Activated CD4-positive, alpha-beta T cell treated with anti-CD3 and anti-CD28 coated beads for 36 hours (primary cell): Measurements from ENCODE around the gene LRRFIP1. TPM values are rescaled to one million over a fixed set of nuclear protein-coding genes. Genes with fewer than 3 reads are reported as not detected.

ENCODE experiments used
- ATAC-seq: fragments of 200-7000 bp; cut with Tn5 transposase; one replicate; pipeline ENCODE4 v1.10.0; 2021; ENCODE audit warnings: mild to moderate bottlenecking, moderate library complexity
- CTCF ChIA-PET: fragments of 350-600 bp; sonication (Branson Sonifier 250); formaldehyde crosslinking; loops from one replicate; lab custom pipeline; 2021; ENCODE audit warnings: antibody characterized with exemption; lab: Charles Lee
- POLR2A ChIA-PET: fragments of 350-600 bp; sonication (Branson Sonifier 250); formaldehyde crosslinking; loops from one replicate; lab custom pipeline; 2021; ENCODE audit warnings: antibody characterized with exemption, inconsistent platforms; lab: Charles Lee
- DNase-seq: peaks from one replicate; pipeline ENCODE4 v3.0.0-alpha.2; 2020
- H3K27ac Mint-ChIP-seq: one replicate; pipeline ENCODE4 v1.8.0; 2021; ENCODE audit warnings: mixed read lengths
- H3K27me3 Mint-ChIP-seq: one replicate; pipeline ENCODE4 v1.8.0; 2021; ENCODE audit warnings: mixed read lengths
- H3K36me3 Mint-ChIP-seq: one replicate; pipeline ENCODE4 v1.8.0; 2021; ENCODE audit warnings: low read depth, mixed read lengths
- H3K4me1 Mint-ChIP-seq: one replicate; pipeline ENCODE4 v1.8.0; 2021; ENCODE audit warnings: mixed read lengths
- H3K4me3 Mint-ChIP-seq: one replicate; pipeline ENCODE4 v1.8.0; 2021; ENCODE audit warnings: mild to moderate bottlenecking, moderate library complexity, mixed read lengths
- H3K9me3 Mint-ChIP-seq: one replicate; pipeline ENCODE4 v1.8.0; 2021; ENCODE audit warnings: low read depth, mixed read lengths
- intact Hi-C, 2 experiments: fragments of 100-400 bp; cut with DNase I in 1 of 2; cut with micrococcal nuclease in 1 of 2; formaldehyde crosslinking; loops; one replicate each; pipeline versions ENCODE4 v1.14.2 to v1.15.1; 2022 to 2024; cut with DNase I, micrococcal nuclease
- total RNA-seq, 2 experiments: library from RNA; stranded (reverse); gene quantifications; one replicate each; pipeline ENCODE4 v1.2.3, GENCODE V29; 2021

Gene LRRFIP1
- total RNA-seq, 2 experiments from 2014 or later, result 234 to 235 TPM

DNA sequence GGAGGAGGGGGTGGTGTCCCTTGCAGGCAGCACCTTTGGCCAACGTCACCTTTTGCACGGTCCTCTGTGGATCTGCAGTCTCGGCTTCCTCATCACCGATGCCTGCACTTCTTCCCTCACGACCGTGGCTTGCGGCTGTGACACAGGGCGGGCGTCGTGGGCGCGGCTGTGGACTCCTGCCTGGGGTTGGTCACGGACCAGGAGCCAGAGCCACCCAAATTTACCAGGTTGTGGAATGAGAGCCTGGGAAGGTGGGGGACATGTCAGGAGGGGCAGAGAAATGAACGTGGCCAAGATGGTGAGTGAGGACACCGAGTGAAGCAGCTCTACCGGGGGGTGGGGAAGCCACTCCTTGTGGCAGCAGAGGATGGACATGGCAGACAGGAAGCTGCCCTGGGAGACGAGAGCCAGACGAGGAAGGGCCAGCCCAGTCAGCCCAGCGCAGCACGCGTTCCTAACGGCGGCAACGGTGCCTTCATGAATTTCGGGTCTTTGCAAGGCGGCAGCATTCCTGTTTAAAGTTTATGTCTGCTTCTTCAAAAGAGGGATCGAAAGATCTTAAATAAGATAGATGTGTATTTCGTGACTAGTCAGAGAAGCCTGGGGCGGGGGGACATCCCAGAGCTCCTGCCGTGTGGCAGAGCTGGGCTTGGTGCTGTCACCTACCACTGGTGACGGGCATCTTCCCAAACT, 84.2 kb downstream of the LRRFIP1 start:
- DNase-seq (no peak), ATAC-seq (no peak)
- ChIA-PET POLR2A (no interaction called here), CTCF (interaction anchor here (0.9 kb wide), 2 partner anchors 15 to 130 kb away, joined by 3 read pairs; no protein-coding TSS in a partner anchor)
- H3K27ac Mint-ChIP-seq, result peak overlapping the region; percentile 16
- no peaks in the 10 kb centered on the region for H3K9me3 Mint-ChIP-seq
- peaks cover 38% of the 10 kb centered on the region for H3K36me3 Mint-ChIP-seq
- no peak overlapping the region for H3K4me3 Mint-ChIP-seq
- intact Hi-C loops, result no loop called here
- H3K4me1 Mint-ChIP-seq, result peaks cover 58% of the 10 kb centered on the region
- H3K27me3 Mint-ChIP-seq, result no peaks in the 10 kb centered on the region

- CTCF ChIA-PET, result interaction anchor here (0.6 to 1.1 kb wide), 8 partner anchors 12 to 131 kb away, joined by 3 to 4 read pairs (median 3); no protein-coding TSS in a partner anchor
- POLR2A ChIA-PET, result interaction anchor here (1.0 kb wide), 1 partner anchor 15 kb away, joined by 3 read pairs; no protein-coding TSS in a partner anchor
- intact Hi-C loops, result no loop called here
- no peaks in the 10 kb centered on the region for H3K9me3 Mint-ChIP-seq
- no peaks in the 10 kb centered on the region for H3K27me3 Mint-ChIP-seq
- ATAC-seq (no peak), DNase-seq (no peak)
- H3K36me3 Mint-ChIP-seq, result peaks cover 40% of the 10 kb centered on the region
- H3K27ac Mint-ChIP-seq, result no peak overlapping the region
- H3K4me3 Mint-ChIP-seq, result no peak overlapping the region
- H3K4me1 Mint-ChIP-seq, result peaks cover 50% of the 10 kb centered on the region
These were observed 85.3 kb downstream of the LRRFIP1 start for GRCh38 chr2:237712477-237713377.

GRCh38 chr2:237714690-237715458, 87.5 kb downstream of the LRRFIP1 start:
- CTCF ChIA-PET, result no interaction called here
- peak overlapping the region; percentile 66 for H3K27ac Mint-ChIP-seq
- intact Hi-C loops, result no loop called here
- peaks cover 39% of the 10 kb centered on the region for H3K36me3 Mint-ChIP-seq
- H3K9me3 Mint-ChIP-seq, result no peaks in the 10 kb centered on the region
- no peaks in the 10 kb centered on the region for H3K27me3 Mint-ChIP-seq
- DNase-seq, result no peak
- POLR2A ChIA-PET, result interaction anchor here (0.6 kb wide), 1 partner anchor 25 kb away, joined by 3 read pairs; no protein-coding TSS in a partner anchor
- no peak for ATAC-seq
- no peak overlapping the region for H3K4me3 Mint-ChIP-seq
- peaks cover 51% of the 10 kb centered on the region for H3K4me1 Mint-ChIP-seq

- POLR2A ChIA-PET, result interaction anchor here (0.6 kb wide), 1 partner anchor 25 kb away, joined by 3 read pairs; no protein-coding TSS in a partner anchor
- Mint-ChIP-seq H3K4me1 (peaks cover 52% of the 10 kb centered on the region), H3K27ac (peak overlapping the region; percentile 66), H3K4me3 (no peak overlapping the region), H3K36me3 (peaks cover 42% of the 10 kb centered on the region), H3K27me3 (no peaks in the 10 kb centered on the region), H3K9me3 (no peaks in the 10 kb centered on the region)
- CTCF ChIA-PET, result no interaction called here
- DNase-seq (no peak), ATAC-seq (no peak)
- intact Hi-C loops, result no loop called here
These were observed 88.1 kb downstream of the LRRFIP1 start for GRCh38 chr2:237715459-237715947.

GRCh38 chr2:237716011-237716410, 88.6 kb downstream of the LRRFIP1 start:
- Mint-ChIP-seq H3K36me3 (peaks cover 46% of the 10 kb centered on the region), H3K9me3 (no peaks in the 10 kb centered on the region), H3K27ac (peak overlapping the region; percentile 53), H3K4me1 (peaks cover 57% of the 10 kb centered on the region), H3K4me3 (no peak overlapping the region), H3K27me3 (no peaks in the 10 kb centered on the region)
- ChIA-PET CTCF (no interaction called here), POLR2A (interaction anchor here (0.6 kb wide), 1 partner anchor 24 kb away, joined by 3 read pairs; no protein-coding TSS in a partner anchor)
- no peak for ATAC-seq
- no peak for DNase-seq
- intact Hi-C loops, result no loop called here

DNA sequence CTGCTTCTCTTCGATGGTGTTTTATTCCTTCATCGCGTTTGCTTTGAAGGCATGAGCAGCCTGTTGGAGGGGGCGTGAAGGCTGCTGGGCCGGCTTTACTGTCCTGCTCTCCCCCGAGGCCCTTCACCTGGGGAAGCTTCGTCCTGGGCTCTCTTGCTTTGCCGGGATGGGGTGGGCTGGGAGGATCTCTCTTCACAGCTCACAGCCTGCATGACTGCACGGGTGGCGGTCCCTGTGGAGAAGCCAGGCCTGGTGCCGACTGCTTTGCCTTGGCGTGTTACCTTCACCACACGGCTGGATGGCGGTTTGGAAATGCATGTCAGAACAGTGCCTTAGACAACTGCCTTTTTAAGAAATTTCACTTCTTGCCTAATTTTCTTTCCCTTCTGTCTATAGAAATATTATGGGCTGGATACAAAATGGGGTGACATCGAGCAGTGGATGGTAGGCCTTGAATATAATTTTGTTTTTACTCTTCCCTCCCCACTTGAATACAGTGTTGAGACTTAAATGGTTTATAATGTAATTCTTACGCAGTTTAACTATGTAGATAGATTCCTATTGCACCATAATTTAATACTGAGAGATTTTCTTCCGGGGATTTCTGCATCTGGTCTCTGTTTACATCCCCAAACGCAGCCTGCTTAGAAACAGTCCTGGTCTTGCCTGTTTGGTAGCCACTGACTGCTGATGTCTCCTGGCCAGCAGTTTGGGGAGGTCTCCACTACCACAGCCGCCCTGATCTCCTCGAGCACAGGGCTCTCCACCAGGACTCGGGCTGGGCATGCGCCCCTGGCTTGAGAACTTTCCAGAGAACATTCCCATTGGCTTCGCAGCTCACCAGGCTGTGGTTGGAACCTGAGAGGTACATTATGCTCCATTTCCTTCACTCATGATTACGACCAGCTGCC, 90.2 kb downstream of the LRRFIP1 start:
- Mint-ChIP-seq H3K36me3 (peaks cover 37% of the 10 kb centered on the region), H3K9me3 (no peaks in the 10 kb centered on the region), H3K27ac (no peak overlapping the region), H3K4me3 (no peak overlapping the region), H3K27me3 (no peaks in the 10 kb centered on the region), H3K4me1 (peaks cover 64% of the 10 kb centered on the region)
- ChIA-PET POLR2A (no interaction called here), CTCF (interaction anchor here (0.6 to 2.9 kb wide), 6 partner anchors 24 to 343 kb away, joined by 3 to 10 read pairs (median 4); partner anchors contain the start of gene SCLY)
- intact Hi-C loops, result no loop called here
- ATAC-seq (no peak), DNase-seq (no peak)

DNA sequence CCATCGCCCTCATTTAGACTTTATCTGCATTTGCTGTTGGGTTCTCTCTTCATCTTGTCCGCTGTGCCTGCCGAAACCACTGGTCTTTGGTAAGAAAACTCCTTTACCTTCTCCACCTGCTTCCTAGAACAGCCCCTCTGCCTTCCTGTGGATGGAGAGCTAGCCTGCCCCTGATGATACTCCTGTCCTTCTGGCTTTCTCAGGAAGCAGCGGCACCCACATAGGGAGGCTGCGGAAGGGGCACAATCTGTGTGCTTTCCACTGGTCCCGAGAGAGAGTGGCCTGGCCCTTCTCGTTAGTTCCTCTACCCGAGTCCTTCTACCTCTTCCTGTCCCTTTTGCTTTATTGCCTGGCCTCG, 90.9 kb downstream of the LRRFIP1 start:
- Mint-ChIP-seq H3K27ac (no peak overlapping the region), H3K36me3 (peaks cover 33% of the 10 kb centered on the region), H3K27me3 (no peaks in the 10 kb centered on the region), H3K9me3 (no peaks in the 10 kb centered on the region), H3K4me1 (peaks cover 63% of the 10 kb centered on the region), H3K4me3 (no peak overlapping the region)
- intact Hi-C loops, result no loop called here
- POLR2A ChIA-PET, result no interaction called here
- DNase-seq, result no peak
- no peak for ATAC-seq
- CTCF ChIA-PET, result interaction anchor here (0.7 to 2.9 kb wide), 2 partner anchors 27 to 59 kb away, joined by 4 to 10 read pairs; no protein-coding TSS in a partner anchor

DNA sequence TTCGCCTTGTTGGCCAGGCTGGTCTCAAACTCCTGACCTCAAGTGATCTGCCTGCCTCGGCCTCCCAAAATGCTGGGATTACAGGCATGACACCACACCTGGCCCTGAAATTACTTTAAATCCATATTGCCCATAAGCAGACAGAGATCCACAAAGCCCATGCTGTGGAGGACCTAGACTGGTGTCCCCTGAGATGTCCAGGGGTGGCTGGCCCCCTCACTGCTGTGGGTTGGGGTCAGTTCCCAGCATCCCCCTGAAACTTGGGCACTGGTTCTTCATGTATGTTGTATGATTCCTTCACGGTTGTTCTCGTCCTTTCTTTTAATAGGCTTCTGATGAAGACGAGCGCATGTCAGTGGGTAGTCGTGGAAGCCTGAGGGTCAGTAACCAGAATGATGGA, 93.1 kb downstream of the LRRFIP1 start:
- no peak overlapping the region for H3K27ac Mint-ChIP-seq

GRCh38 chr2:237720957-237721356, 93.6 kb downstream of the LRRFIP1 start:
- ChIA-PET POLR2A (no interaction called here), CTCF (no interaction called here)
- Mint-ChIP-seq H3K4me1 (peaks cover 50% of the 10 kb centered on the region), H3K36me3 (peaks cover 32% of the 10 kb centered on the region), H3K27me3 (no peaks in the 10 kb centered on the region), H3K4me3 (no peak overlapping the region), H3K9me3 (no peaks in the 10 kb centered on the region), H3K27ac (no peak overlapping the region)
- intact Hi-C loops, result no loop called here
- no peak for ATAC-seq
- DNase-seq, result no peak

More for the DNA sequence above, 93.1 kb downstream of the LRRFIP1 start:
- Mint-ChIP-seq H3K4me1 (peaks cover 55% of the 10 kb centered on the region), H3K27me3 (no peaks in the 10 kb centered on the region), H3K9me3 (no peaks in the 10 kb centered on the region), H3K4me3 (no peak overlapping the region), H3K36me3 (peaks cover 32% of the 10 kb centered on the region)
- ChIA-PET CTCF (interaction anchor here (2.9 kb wide), 1 partner anchor 24 kb away, joined by 10 read pairs; no protein-coding TSS in a partner anchor), POLR2A (no interaction called here)
- ATAC-seq (no peak), DNase-seq (no peak)
- intact Hi-C loops, result no loop called here

GRCh38 chr2:237721458-237721857, 94.1 kb downstream of the LRRFIP1 start:
- Mint-ChIP-seq H3K27ac (peak overlapping the region; percentile 11), H3K4me3 (no peak overlapping the region), H3K4me1 (peaks cover 49% of the 10 kb centered on the region), H3K9me3 (no peaks in the 10 kb centered on the region), H3K36me3 (peaks cover 36% of the 10 kb centered on the region), H3K27me3 (no peaks in the 10 kb centered on the region)
- DNase-seq, result no peak
- ATAC-seq, result no peak
- POLR2A ChIA-PET, result no interaction called here
- CTCF ChIA-PET, result interaction anchor here (0.6 to 0.9 kb wide), 2 partner anchors 24 to 167 kb away, joined by 3 read pairs; no protein-coding TSS in a partner anchor
- intact Hi-C loops, result no loop called here
